Gastrocnemius medialis (tissue), 4 donors: ENCODE data around the gene UQCC2.

Source experiments
- CTCF ChIP-seq, 5 experiments: fragments of 450-650 bp in 3 of 5; fragments of 200-600 bp in 2 of 5; sonication (generic) in 2 of 5; IDR thresholded peaks in 4 of 5; conservative IDR thresholded peaks in 1 of 5; 1 replicate in 4 of 5; 2 replicates in 1 of 5; pipeline ENCODE4 v1.5.1; 2016 to 2019; ENCODE audit warnings: antibody characterized with exemption in 5 of 5, mild to moderate bottlenecking in 3 of 5, moderate library complexity in 3 of 5
- POLR2A ChIP-seq, 2 donors: fragments of 450-650 bp; IDR thresholded peaks; one replicate each; pipeline ENCODE4 v1.6.1; 2017; ENCODE audit warnings: antibody characterized with exemption in 2 of 2, mild to moderate bottlenecking in 2 of 2, moderate library complexity in 2 of 2

DNA sequence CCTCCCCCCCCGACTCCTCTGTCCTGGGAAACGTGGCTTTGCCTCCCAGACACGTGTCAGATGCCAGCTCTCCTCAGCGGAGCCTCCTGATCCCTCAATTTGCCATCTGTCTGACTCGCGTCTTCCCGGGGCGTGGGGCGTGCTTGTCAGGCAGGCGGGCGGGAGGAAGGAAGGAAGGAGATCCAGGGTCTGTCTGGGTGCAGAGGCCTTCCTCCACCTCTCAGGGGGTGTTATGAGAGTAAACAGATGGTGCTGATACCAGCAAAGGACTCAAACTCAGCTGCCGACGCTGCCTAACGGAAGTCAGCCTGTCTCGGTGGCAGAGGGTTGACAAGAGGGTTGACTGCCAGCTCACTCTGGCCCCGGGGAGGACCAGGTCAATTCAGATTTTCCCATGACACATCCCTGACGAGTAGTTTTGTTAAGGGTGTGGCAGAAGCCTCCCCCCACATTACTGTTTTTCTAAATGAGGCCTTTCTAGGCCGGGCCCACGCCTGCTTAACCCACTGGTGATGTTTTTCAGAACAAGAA is 17.0 kb downstream of the UQCC2 start:
- no peak for TF ChIP-seq CTCF (IDR thresholded peaks at IDR 0.05 in 4 of 5, conservative IDR thresholded peaks at IDR 0.05 in 1 of 5)
- TF ChIP-seq POLR2A (IDR thresholded peaks at IDR 0.05), result no peak
